Epidermal melanocyte (primary cell): ENCODE results near the gene MEIS3.

Source experiments
- DNase-seq: peaks from one replicate; pipeline ENCODE4 v3.0.0; 2011; ENCODE audit warnings: low spot score; ENCODE audit not compliant: insufficient read length

The MEIS3 gene

GRCh38 chr19:47362321-47362720 lies 57.0 kb downstream of the MEIS3 start:
- DNase-seq: no peak

DNA sequence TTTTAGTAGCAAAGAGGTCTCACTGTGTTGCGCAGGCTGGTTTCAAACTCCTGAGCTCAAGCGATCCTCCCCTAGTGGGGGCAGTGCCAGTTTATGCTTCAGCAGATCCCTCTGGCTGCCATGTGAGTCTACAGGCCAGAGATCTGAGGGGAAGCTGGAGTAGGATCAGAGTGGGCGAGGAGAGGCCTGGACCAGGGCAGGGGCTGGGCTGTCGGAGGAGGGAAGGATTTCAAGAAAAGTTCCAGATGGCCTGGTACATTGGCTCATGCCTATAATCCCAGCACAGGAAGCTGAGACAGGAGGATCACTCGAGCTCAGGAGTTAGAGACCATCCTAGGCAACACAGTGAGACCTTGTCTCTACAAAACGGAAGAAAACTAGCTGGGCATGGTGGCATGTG lies 60.4 kb downstream of the MEIS3 start:
- no peak for DNase-seq

GRCh38 chr19:47357788-47358680 lies 61.3 kb downstream of the MEIS3 start:
- no peak for DNase-seq

DNA sequence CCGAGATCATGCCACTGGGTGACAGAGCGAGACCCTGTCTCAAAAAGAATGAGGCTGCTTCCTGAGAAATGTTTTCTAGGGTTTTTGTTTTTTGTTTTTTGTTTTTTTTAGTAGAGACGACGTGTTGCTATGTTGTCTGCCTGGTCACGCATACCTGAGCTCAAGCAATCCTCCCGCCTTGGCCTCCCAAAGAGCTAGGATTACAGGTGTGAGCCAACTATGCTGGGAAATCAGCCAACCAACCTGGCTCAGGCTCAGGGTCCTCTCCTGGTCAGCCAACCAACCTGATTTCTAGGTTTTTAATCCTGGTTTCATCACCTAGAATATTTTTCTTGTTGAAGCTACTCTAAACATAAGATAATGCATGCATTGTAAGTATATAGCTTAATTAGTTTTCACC lies 62.4 kb downstream of the MEIS3 start:
- DNase-seq: no peak

DNA sequence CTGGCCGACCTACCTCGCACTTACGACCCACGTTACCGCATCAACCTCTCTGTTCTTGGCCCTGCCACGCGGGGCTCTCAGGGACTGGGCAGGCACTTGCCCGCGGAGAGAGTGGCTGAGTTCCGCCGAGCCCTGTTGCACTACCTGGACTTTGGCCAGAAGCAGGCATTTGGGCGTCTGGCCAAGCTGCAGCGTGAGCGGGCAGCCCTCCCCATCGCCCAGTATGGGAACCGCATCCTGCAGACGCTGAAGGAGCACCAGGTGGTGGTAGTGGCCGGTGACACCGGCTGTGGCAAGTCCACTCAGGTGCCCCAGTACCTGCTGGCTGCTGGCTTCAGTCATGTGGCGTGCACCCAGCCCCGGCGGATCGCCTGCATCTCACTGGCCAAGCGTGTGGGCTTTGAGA lies 66.0 kb downstream of the MEIS3 start:
- no peak for DNase-seq
